WERI-Rb-1 (cell line): ENCODE results near the gene FAM13A.

ENCODE experiments used
- DNase-seq: peaks from one replicate; pipeline ENCODE4 v3.0.0-alpha.2; 2020
- H3K27ac ChIP-seq: fragments of 250-450 bp; sonication (Bioruptor Pico); 2 replicates; pipeline ENCODE4 v1.5.1; 2020; ENCODE audit warnings: mild to moderate bottlenecking, moderate library complexity
- H3K27me3 ChIP-seq: fragments of 250-450 bp; sonication (Bioruptor Pico); 2 replicates; pipeline ENCODE4 v1.5.1; 2021; ENCODE audit warnings: mild to moderate bottlenecking, low read depth, moderate library complexity; ENCODE audit not compliant: insufficient read depth, severe bottlenecking
- H3K36me3 ChIP-seq: fragments of 250-450 bp; sonication (Bioruptor Pico); 2 replicates; pipeline ENCODE4 v1.5.1; 2020; ENCODE audit warnings: mild to moderate bottlenecking, moderate library complexity
- H3K4me3 ChIP-seq: 2 replicates; pipeline ENCODE4 v1.5.1; 2011; ENCODE audit warnings: low read depth, mild to moderate bottlenecking, control low read depth, low read length
- H3K9me3 ChIP-seq: fragments of 250-450 bp; sonication (Bioruptor Pico); 2 replicates; pipeline ENCODE4 v1.5.1; 2021; ENCODE audit warnings: mild to moderate bottlenecking, moderate library complexity; ENCODE audit not compliant: severe bottlenecking
- TF ChIP-seq, protein P1 (sequence below): IDR thresholded peaks from 2 replicates; pipeline ENCODE4 v1.5.1; 2011; ENCODE audit warnings: low read depth, mild to moderate bottlenecking, control low read depth, inconsistent platforms, low read length

The FAM13A gene

DNA sequence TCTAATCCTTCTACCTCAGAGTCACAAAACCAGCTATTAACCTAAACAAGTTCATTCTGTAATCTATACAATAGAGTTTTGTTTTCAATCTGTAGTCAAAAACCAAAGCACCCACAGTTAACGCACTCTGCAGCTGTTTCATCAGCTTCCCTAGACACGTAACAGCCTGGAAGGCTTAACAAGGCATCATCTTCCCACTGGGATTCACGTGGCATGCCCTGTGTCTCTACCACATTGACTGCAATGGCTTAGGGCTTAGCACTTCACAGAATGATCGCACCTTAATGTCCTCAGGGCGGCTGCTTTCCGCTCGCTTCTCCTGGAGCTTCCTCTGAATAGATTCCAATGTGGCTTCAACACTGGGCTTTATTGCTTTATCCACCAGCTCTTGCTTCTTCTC, 309.6 kb downstream of the FAM13A start:
- Histone ChIP-seq H3K27me3 (no peaks in the 10 kb centered on the region), H3K36me3 (peaks cover 17% of the 10 kb centered on the region), H3K9me3 (no peaks in the 10 kb centered on the region), H3K27ac (no peak overlapping the region), H3K4me3 (no peak overlapping the region)
- DNase-seq = no peak
- TF ChIP-seq, protein P1, sequence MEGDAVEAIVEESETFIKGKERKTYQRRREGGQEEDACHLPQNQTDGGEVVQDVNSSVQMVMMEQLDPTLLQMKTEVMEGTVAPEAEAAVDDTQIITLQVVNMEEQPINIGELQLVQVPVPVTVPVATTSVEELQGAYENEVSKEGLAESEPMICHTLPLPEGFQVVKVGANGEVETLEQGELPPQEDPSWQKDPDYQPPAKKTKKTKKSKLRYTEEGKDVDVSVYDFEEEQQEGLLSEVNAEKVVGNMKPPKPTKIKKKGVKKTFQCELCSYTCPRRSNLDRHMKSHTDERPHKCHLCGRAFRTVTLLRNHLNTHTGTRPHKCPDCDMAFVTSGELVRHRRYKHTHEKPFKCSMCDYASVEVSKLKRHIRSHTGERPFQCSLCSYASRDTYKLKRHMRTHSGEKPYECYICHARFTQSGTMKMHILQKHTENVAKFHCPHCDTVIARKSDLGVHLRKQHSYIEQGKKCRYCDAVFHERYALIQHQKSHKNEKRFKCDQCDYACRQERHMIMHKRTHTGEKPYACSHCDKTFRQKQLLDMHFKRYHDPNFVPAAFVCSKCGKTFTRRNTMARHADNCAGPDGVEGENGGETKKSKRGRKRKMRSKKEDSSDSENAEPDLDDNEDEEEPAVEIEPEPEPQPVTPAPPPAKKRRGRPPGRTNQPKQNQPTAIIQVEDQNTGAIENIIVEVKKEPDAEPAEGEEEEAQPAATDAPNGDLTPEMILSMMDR = no peak

DNA sequence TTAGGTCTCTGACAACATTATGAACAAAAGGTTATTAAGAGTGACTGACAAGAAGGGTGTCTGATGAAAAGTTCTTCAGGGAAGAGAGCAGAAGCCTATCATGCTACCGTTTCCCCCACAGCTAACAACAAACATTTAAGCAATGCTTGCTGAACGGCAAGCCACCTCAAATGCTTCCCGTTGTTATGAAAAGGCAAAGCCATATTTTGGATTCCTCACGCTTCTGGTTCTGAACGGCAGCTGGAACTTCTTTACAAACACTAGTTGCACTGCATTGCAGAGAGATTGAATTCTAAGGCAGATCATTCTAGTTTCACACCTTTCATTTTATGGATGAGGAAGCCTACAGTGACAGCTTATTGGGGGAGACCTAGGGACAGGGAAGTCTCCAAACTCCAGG, 310.8 kb downstream of the FAM13A start:
- peaks cover 17% of the 10 kb centered on the region for H3K36me3 ChIP-seq
- no peaks in the 10 kb centered on the region for H3K9me3 ChIP-seq
- TF ChIP-seq, protein P1 = no peak
- no peak overlapping the region for H3K27ac ChIP-seq
- no peak for DNase-seq
- H3K4me3 ChIP-seq = no peak overlapping the region
- H3K27me3 ChIP-seq = no peaks in the 10 kb centered on the region

GRCh38 chr4:88745581-88746163, 311.3 kb downstream of the FAM13A start:
- DNase-seq = no peak
- no peaks in the 10 kb centered on the region for H3K27me3 ChIP-seq
- H3K4me3 ChIP-seq = no peak overlapping the region
- peaks cover 17% of the 10 kb centered on the region for H3K36me3 ChIP-seq
- TF ChIP-seq, protein P1 = no peak
- H3K9me3 ChIP-seq = no peaks in the 10 kb centered on the region
- H3K27ac ChIP-seq = no peak overlapping the region

DNA sequence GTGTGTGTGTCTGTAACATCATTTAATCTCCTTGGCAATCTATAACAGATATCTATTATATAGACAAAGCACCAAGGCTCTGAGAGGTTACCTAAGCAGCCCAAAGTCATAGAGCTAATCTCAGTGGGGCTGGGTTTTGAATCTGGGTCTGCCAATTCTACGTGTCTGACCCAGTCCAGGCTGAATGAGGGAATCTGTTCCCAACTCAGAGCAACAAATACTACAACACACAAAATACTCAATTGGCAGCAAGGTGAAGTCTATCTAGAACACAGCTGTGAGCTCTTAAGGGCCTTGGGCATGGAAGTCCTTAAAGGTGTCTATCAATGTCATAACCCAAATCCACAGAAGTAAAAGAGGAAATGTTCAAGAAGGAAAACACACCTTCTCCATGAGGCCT, 311.8 kb downstream of the FAM13A start:
- no peak overlapping the region for H3K27ac ChIP-seq
- H3K36me3 ChIP-seq = peaks cover 17% of the 10 kb centered on the region
- H3K27me3 ChIP-seq = no peaks in the 10 kb centered on the region
- no peaks in the 10 kb centered on the region for H3K9me3 ChIP-seq
- TF ChIP-seq, protein P1 = no peak
- no peak overlapping the region for H3K4me3 ChIP-seq
- DNase-seq = no peak

- no peak overlapping the region for H3K4me3 ChIP-seq
- H3K36me3 ChIP-seq = peaks cover 17% of the 10 kb centered on the region
- no peaks in the 10 kb centered on the region for H3K9me3 ChIP-seq
- H3K27me3 ChIP-seq = no peaks in the 10 kb centered on the region
- TF ChIP-seq, protein P1 = no peak
- no peak overlapping the region for H3K27ac ChIP-seq
- DNase-seq = no peak
Measured at GRCh38 chr4:88744609-88745008, 312.4 kb downstream of the FAM13A start.

- no peaks in the 10 kb centered on the region for H3K9me3 ChIP-seq
- H3K27ac ChIP-seq = no peak overlapping the region
- H3K27me3 ChIP-seq = no peaks in the 10 kb centered on the region
- peaks cover 11% of the 10 kb centered on the region for H3K36me3 ChIP-seq
- DNase-seq = no peak
- TF ChIP-seq, protein P1 = no peak
- no peak overlapping the region for H3K4me3 ChIP-seq
Measured at GRCh38 chr4:88743696-88744095, 313.3 kb downstream of the FAM13A start.
